ENCODE results near the gene MAP1S.
"Not testable (repeated sequence)": the region's sequence is repeated elsewhere in the genome, so short reads cannot be mapped to it uniquely, and the experiment has no call there.

DNA sequence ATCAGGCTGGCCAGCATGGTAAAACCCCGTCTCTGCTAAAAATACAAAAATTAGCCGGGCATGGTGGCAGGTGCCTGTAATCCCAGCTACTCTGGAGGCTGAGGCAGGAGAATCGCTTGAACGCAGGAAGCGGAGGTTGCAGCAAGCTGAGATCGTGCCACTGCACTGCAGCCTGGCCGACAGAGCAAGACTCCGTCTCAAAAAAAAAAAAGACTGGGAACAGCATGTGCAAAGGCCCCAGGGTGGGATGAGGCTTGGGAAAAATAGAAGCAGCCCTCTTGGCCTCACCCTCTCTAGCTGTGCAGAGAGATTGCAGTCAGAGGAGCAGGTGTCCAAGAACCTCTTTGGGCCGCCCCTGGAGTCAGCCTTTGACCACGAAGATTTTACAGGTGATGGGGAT lies 58.6 kb downstream of the MAP1S start:
- TF ChIP-seq TEAD4 (IDR thresholded peaks at IDR 0.05; ENCODE audit: low read depth, low read length); CTCF (IDR thresholded peaks at IDR 0.05; ENCODE audit: control extremely low read depth in 1 of 3, insufficient read depth in 1 of 3, low read depth in 1 of 3, low read length in 3 of 3); SP1 (IDR thresholded peaks at IDR 0.05; ENCODE audit: low read depth, low read length); EZH2 (IDR thresholded peaks at IDR 0.05; ENCODE audit: low read depth, low read length, severe bottlenecking); ZNF274 (IDR thresholded peaks at IDR 0.05; ENCODE audit: borderline replicate concordance, extremely low read depth, low read length); CREB1 (IDR thresholded peaks at IDR 0.05); CEBPB (IDR thresholded peaks at IDR 0.05; ENCODE audit: low read depth, low read length); RXRA (IDR thresholded peaks at IDR 0.05; ENCODE audit: insufficient read depth, low read depth, low read length); RFX5 (IDR thresholded peaks at IDR 0.05; ENCODE audit: borderline replicate concordance, low read depth, low read length); POLR2A (IDR thresholded peaks at IDR 0.05; ENCODE audit: control extremely low read depth in 1 of 2, low read depth in 2 of 2, low read length in 2 of 2); EP300 (IDR thresholded peaks at IDR 0.05; ENCODE audit: borderline replicate concordance in 1 of 2, low read depth in 2 of 2, low read length in 2 of 2): not testable (repeated sequence)
